ENCODE results near the gene CAMK1D.

The CAMK1D gene

DNA sequence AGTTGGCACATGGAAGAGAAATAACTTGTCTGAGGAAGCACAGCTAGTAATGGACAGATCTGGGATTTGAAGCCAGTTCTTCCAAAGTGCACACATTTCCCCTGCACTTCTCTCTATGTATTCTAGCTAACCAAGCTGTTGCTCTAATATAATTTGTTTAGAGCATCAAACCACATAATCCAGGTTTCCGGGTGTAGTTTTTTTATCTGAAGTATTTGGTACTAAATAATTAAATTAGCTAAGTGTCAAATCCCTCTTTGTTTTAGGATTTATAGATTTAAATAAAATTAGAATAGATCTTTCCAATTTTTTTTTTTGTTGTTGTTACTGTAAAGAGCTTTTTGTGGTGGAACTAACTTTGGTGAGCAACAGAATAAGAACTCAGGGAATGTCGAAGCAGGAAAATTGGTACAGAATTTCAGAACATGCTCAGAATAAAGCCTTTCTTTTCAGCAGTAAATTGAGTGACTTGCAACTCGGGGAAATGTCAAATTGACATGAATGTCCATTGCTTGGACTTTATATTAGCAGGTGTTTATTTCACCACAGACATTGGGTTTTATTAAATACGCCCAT is 33.7 kb downstream of the CAMK1D start:
- H3K9me2 ChIP-seq (replicated peaks; ENCODE audit: insufficient read depth, low read length), result no peaks in the 10 kb centered on the region
- H3K27me3 ChIP-seq (replicated peaks; ENCODE audit: insufficient read depth, low read length), result no peaks in the 10 kb centered on the region
- no peaks in the 10 kb centered on the region for H4K20me1 ChIP-seq (ENCODE audit: insufficient read depth, low read length)
- H3K36me3 ChIP-seq (replicated peaks; ENCODE audit: insufficient read depth, low read length), result no peaks in the 10 kb centered on the region
- no peak overlapping the region for H3K4me3 ChIP-seq (ENCODE audit: low read length)
- no peaks in the 10 kb centered on the region for H3K4me1 ChIP-seq (ENCODE audit: low read length)
- TF ChIP-seq EZH2 (optimal IDR thresholded peaks at IDR 0.05; ENCODE audit: low read depth, low read length) (no peak), EZH2phosphoT487 (IDR thresholded peaks at IDR 0.05; ENCODE audit: low read length) (no peak), CTCF (IDR thresholded peaks at IDR 0.05; ENCODE audit: low read length) (no peak)
- no peak overlapping the region for H2AFZ ChIP-seq (ENCODE audit: low read length)
- H3K79me2 ChIP-seq (ENCODE audit: low read length), result peaks cover 72% of the 10 kb centered on the region
- no peak overlapping the region for H3K27ac ChIP-seq (ENCODE audit: low read length)
- H3K9me3 ChIP-seq (replicated peaks; ENCODE audit: insufficient read depth, low read length), result no peaks in the 10 kb centered on the region
- no peak overlapping the region for H3K4me2 ChIP-seq (ENCODE audit: low read depth, low read length)
- DNase-seq, result no peak
- no peak overlapping the region for H3K9ac ChIP-seq (ENCODE audit: low read length)
- H3F3A ChIP-seq (ENCODE audit: insufficient read depth, low read length), result no peaks in the 10 kb centered on the region

GRCh38 chr10:12384906-12385305 is 35.6 kb downstream of the CAMK1D start:
- Histone ChIP-seq H3K4me2 (ENCODE audit: low read depth, low read length) (no peak overlapping the region), H3K9me2 (replicated peaks; ENCODE audit: insufficient read depth, low read length) (no peaks in the 10 kb centered on the region), H3K27ac (ENCODE audit: low read length) (no peak overlapping the region), H4K20me1 (ENCODE audit: insufficient read depth, low read length) (no peaks in the 10 kb centered on the region), H3K4me1 (ENCODE audit: low read length) (no peaks in the 10 kb centered on the region), H3K27me3 (replicated peaks; ENCODE audit: insufficient read depth, low read length) (no peaks in the 10 kb centered on the region), H3K79me2 (ENCODE audit: low read length) (peaks cover 78% of the 10 kb centered on the region), H3K9me3 (replicated peaks; ENCODE audit: insufficient read depth, low read length) (no peaks in the 10 kb centered on the region), H3F3A (ENCODE audit: insufficient read depth, low read length) (no peaks in the 10 kb centered on the region), H3K4me3 (ENCODE audit: low read length) (no peak overlapping the region), H3K9ac (ENCODE audit: low read length) (no peak overlapping the region), H2AFZ (ENCODE audit: low read length) (no peak overlapping the region), H3K36me3 (replicated peaks; ENCODE audit: insufficient read depth, low read length) (no peaks in the 10 kb centered on the region)
- TF ChIP-seq EZH2phosphoT487 (IDR thresholded peaks at IDR 0.05; ENCODE audit: low read length), result no peak
- TF ChIP-seq EZH2 (optimal IDR thresholded peaks at IDR 0.05; ENCODE audit: low read depth, low read length), result no peak
- no peak for TF ChIP-seq CTCF (IDR thresholded peaks at IDR 0.05; ENCODE audit: low read length)
- no peak for DNase-seq

DNA sequence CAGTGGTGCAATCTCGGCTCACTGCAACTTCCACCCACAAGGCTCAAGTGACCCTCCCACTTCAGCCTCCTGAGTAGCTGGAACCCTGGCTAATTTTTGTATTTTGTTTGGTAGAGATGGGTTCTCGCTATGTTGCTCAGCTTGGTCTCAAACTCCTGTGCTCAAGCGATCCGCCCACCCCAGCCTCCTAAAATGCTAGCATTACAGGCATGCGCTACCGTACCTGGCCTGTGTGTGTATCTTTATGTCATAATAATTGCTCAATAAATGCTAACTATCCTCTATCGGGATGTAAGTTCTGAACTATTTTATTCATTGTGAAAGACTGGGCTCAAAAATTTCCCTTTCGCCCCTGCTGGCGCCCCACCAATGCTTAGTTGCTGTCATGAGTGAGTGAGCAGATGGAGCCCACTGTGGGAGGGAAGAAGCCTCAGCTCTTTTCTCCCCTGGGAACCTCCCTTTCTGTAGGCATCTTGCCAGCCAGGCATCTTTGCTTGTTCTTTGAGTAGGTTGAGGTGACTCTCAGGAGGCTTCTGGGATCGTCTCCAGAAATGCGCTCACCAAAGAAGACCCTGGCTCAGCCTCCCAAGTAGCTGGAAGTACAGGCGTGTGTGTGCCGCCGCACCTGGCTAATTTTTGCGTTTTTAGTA is 38.3 kb downstream of the CAMK1D start:
- DNase-seq, result no peak
- no peaks in the 10 kb centered on the region for H3K9me3 ChIP-seq (replicated peaks; ENCODE audit: insufficient read depth, low read length)
- no peaks in the 10 kb centered on the region for H4K20me1 ChIP-seq (ENCODE audit: insufficient read depth, low read length)
- peaks cover 71% of the 10 kb centered on the region for H3K79me2 ChIP-seq (ENCODE audit: low read length)
- H3K36me3 ChIP-seq (replicated peaks; ENCODE audit: insufficient read depth, low read length), result no peaks in the 10 kb centered on the region
- no peaks in the 10 kb centered on the region for H3K9me2 ChIP-seq (replicated peaks; ENCODE audit: insufficient read depth, low read length)
- H3K9ac ChIP-seq (ENCODE audit: low read length), result no peak overlapping the region
- no peak overlapping the region for H2AFZ ChIP-seq (ENCODE audit: low read length)
- no peak overlapping the region for H3K4me2 ChIP-seq (ENCODE audit: low read depth, low read length)
- H3K4me1 ChIP-seq (ENCODE audit: low read length), result no peaks in the 10 kb centered on the region
- H3K27me3 ChIP-seq (replicated peaks; ENCODE audit: insufficient read depth, low read length), result no peaks in the 10 kb centered on the region
- no peak overlapping the region for H3K27ac ChIP-seq (ENCODE audit: low read length)
- no peak for TF ChIP-seq EZH2 (optimal IDR thresholded peaks at IDR 0.05; ENCODE audit: low read depth, low read length)
- no peak for TF ChIP-seq EZH2phosphoT487 (IDR thresholded peaks at IDR 0.05; ENCODE audit: low read length)
- no peak for TF ChIP-seq CTCF (IDR thresholded peaks at IDR 0.05; ENCODE audit: low read length)
- no peaks in the 10 kb centered on the region for H3F3A ChIP-seq (ENCODE audit: insufficient read depth, low read length)
- H3K4me3 ChIP-seq (ENCODE audit: low read length), result no peak overlapping the region
